HCT116 (cell line): Measurements from ENCODE around the gene CHML. TPM values are rescaled to one million over a fixed set of nuclear protein-coding genes. Genes with fewer than 3 reads are reported as not detected.

Source experiments
- ATAC-seq: fragments of 200-7000 bp; cut with Tn5 transposase; 2 replicates; pipeline ENCODE4 v1.9.1; 2020; ENCODE audit warnings: mild to moderate bottlenecking, moderate library complexity
- BruUV-seq: library from RNA; stranded (reverse); fragments of 400-500 nt; replicated peaks from 2 replicates; lab custom pipeline; 2021; lab: Mats Ljungman, UMichigan
- CTCF ChIA-PET: fragments of 300-600 bp; sonication (Branson Sonifier 250); formaldehyde crosslinking; loops from one replicate; lab custom pipeline; 2021; ENCODE audit warnings: antibody characterized with exemption; lab: Charles Lee
- POLR2A ChIA-PET: fragments of 300-600, 350-600 bp; sonication (Branson Sonifier 250); formaldehyde crosslinking; loops from one replicate; lab custom pipeline; 2021; ENCODE audit warnings: antibody characterized with exemption; lab: Charles Lee
- RAD21 ChIA-PET, 2 experiments: fragments of 300-600 bp; sonication (Branson Sonifier 250); formaldehyde crosslinking; loops; one replicate each; lab custom pipeline; 2023; ENCODE audit warnings: low total read pairs in 2 of 2; ENCODE audit not compliant: uncharacterized antibody in 2 of 2, unreplicated experiment in 2 of 2, low non-redundant PET in 1 of 2; lab: Charles Lee
- DNase-seq: peaks from one replicate; pipeline ENCODE4 v3.0.0-alpha.2; 2010; ENCODE audit warnings: low read depth, low spot score
- H2AFZ ChIP-seq: fragments of 200-600 bp; shearing (Covaris generic), sonication (generic); 2 replicates; pipeline ENCODE4 v1.6.1; 2017; ENCODE audit warnings: low read depth, mixed run types, mixed read lengths, antibody characterized with exemption, low read length; ENCODE audit not compliant: poor library complexity, severe bottlenecking
- H3K27ac ChIP-seq: 2 replicates; pipeline ENCODE4 v1.5.1; 2012; ENCODE audit warnings: low read depth, low read length
- H3K27me3 ChIP-seq: fragments of 200-600 bp; sonication (generic); 2 replicates; pipeline ENCODE4 v1.6.1; 2016; ENCODE audit warnings: mixed run types, low read length, mixed read lengths; ENCODE audit not compliant: insufficient read depth
- H3K36me3 ChIP-seq, 2 experiments: fragments of 200-500 bp in 1 of 2; fragments of 200-600 bp in 1 of 2; sonication (Bioruptor generic) in 1 of 2; sonication (generic) in 1 of 2; 2 replicates each; pipeline versions ENCODE4 v1.5.1 to v1.6.1; 2014 to 2016; ENCODE audit warnings: low read length in 2 of 2, inconsistent platforms in 1 of 2, mixed read lengths in 1 of 2, mixed run types in 1 of 2; ENCODE audit not compliant: insufficient read depth in 2 of 2, control insufficient read depth in 1 of 2
- H3K4me1 ChIP-seq, 2 experiments: fragments of 200-600 bp in 1 of 2; sonication (generic) in 1 of 2; 2 replicates each; pipeline versions ENCODE4 v1.5.1 to v1.6.1; 2012 to 2017; ENCODE audit warnings: low read length in 2 of 2, inconsistent platforms in 1 of 2, mild to moderate bottlenecking in 1 of 2, mixed read lengths in 1 of 2, mixed run types in 1 of 2, moderate library complexity in 1 of 2; ENCODE audit not compliant: insufficient read depth in 2 of 2, control insufficient read depth in 1 of 2
- H3K4me2 ChIP-seq: fragments of 200-600 bp; sonication (generic); 2 replicates; pipeline ENCODE4 v1.6.1; 2017; ENCODE audit warnings: mixed run types, low read length, mixed read lengths
- H3K4me3 ChIP-seq, 2 experiments: fragments of 200-600 bp in 1 of 2; sonication (generic) in 1 of 2; replicated peaks in 1 of 2; 2 replicates each; pipeline ENCODE4 v1.5.1; 2011 to 2016; ENCODE audit warnings: low read length in 2 of 2, control low read depth in 1 of 2, low read depth in 1 of 2, mild to moderate bottlenecking in 1 of 2, mixed read lengths in 1 of 2, mixed run types in 1 of 2
- H3K79me2 ChIP-seq: fragments of 200-600 bp; sonication (generic); 2 replicates; pipeline ENCODE4 v1.6.1; 2017; ENCODE audit warnings: mild to moderate bottlenecking, mixed run types, low read length, moderate library complexity, mixed read lengths; ENCODE audit not compliant: insufficient read depth
- H3K9ac ChIP-seq: fragments of 200-600 bp; sonication (generic); 2 replicates; pipeline ENCODE4 v1.6.1; 2016; ENCODE audit warnings: low read length, mixed read lengths
- H3K9me2 ChIP-seq: fragments of 200-600 bp; sonication (generic), shearing (Covaris generic); 2 replicates; pipeline ENCODE4 v1.6.1; 2017; ENCODE audit warnings: mixed run types, mild to moderate bottlenecking, moderate library complexity; ENCODE audit not compliant: insufficient read depth
- H3K9me3 ChIP-seq, 2 experiments: fragments of 200-500 bp in 1 of 2; fragments of 200-600 bp in 1 of 2; sonication (Bioruptor generic) in 1 of 2; sonication (generic) in 1 of 2; 2 replicates each; pipeline ENCODE4 v1.6.1; 2014 to 2017; ENCODE audit warnings: low read length in 2 of 2, mixed read lengths in 2 of 2, inconsistent platforms in 1 of 2, low read depth in 1 of 2, mild to moderate bottlenecking in 1 of 2, mixed run types in 1 of 2, moderate library complexity in 1 of 2; ENCODE audit not compliant: control insufficient read depth in 1 of 2, insufficient read depth in 1 of 2
- H4K20me1 ChIP-seq: fragments of 200-600 bp; sonication (generic), shearing (Covaris generic); 2 replicates; pipeline ENCODE4 v1.6.1; 2017; ENCODE audit warnings: mixed run types, mild to moderate bottlenecking, moderate library complexity; ENCODE audit not compliant: insufficient read depth
- CBX3 ChIP-seq: IDR thresholded peaks from 2 replicates; pipeline ENCODE4 v1.6.1; 2012; ENCODE audit warnings: low read depth
- EGR1 ChIP-seq: IDR thresholded peaks from 2 replicates; pipeline ENCODE4 v1.6.1; 2012; ENCODE audit warnings: low read depth
- ELF1 ChIP-seq: IDR thresholded peaks from 2 replicates; pipeline ENCODE4 v1.6.1; 2012; ENCODE audit warnings: low read depth, borderline replicate concordance
- EZH2 ChIP-seq: fragments of 200-600 bp; sonication (generic); IDR thresholded peaks from 2 replicates; pipeline ENCODE4 v1.6.1; 2017; ENCODE audit warnings: antibody characterized with exemption, mixed run types
- EZH2phosphoT487 ChIP-seq: fragments of 200-600 bp; IDR thresholded peaks from 2 replicates; pipeline ENCODE4 v1.6.1; 2018; ENCODE audit warnings: antibody characterized with exemption, borderline replicate concordance
- POLR2A ChIP-seq: IDR thresholded peaks from 2 replicates; pipeline ENCODE4 v1.7.0; 2011; ENCODE audit warnings: borderline replicate concordance; ENCODE audit not compliant: insufficient read depth, insufficient read length; ENCODE audit errors: extremely low read depth
- POLR2AphosphoS5 ChIP-seq: IDR thresholded peaks from 2 replicates; pipeline ENCODE4 v1.6.1; 2011; ENCODE audit warnings: mild to moderate bottlenecking, low read depth, low read length, moderate library complexity
- RAD21 ChIP-seq: IDR thresholded peaks from 2 replicates; pipeline ENCODE4 v1.6.1; 2012; ENCODE audit warnings: low read depth, mild to moderate bottlenecking
- SIN3A ChIP-seq: IDR thresholded peaks from 2 replicates; pipeline ENCODE4 v1.6.1; 2012; ENCODE audit warnings: low read depth
- SP1 ChIP-seq: IDR thresholded peaks from 2 replicates; pipeline ENCODE4 v1.6.1; 2012; ENCODE audit warnings: low read depth
- SRF ChIP-seq: IDR thresholded peaks from 2 replicates; pipeline ENCODE4 v1.6.1; 2012; ENCODE audit warnings: low read depth
- ZNF274 ChIP-seq: fragments of 200-500 bp; sonication (Bioruptor generic); IDR thresholded peaks from 2 replicates; pipeline ENCODE4 v1.6.1; 2014; ENCODE audit warnings: mild to moderate bottlenecking, low read depth, low read length, inconsistent platforms
- intact Hi-C: fragments of 100-400 bp; cut with micrococcal nuclease; formaldehyde crosslinking; loops from 2 replicates; pipeline ENCODE4 v1.10.0; 2022
- total RNA-seq: library from RNA; stranded (reverse); gene quantifications from one replicate; pipeline ENCODE4 v1.2.1, GENCODE V29; 2021; ENCODE audit not compliant: unreplicated experiment
- TF ChIP-seq, protein P1 (sequence below): IDR thresholded peaks from 2 replicates; pipeline ENCODE4 v1.6.1; 2012; ENCODE audit warnings: low read depth
- TF ChIP-seq, protein P2 (sequence below), 3 experiments: fragments of 200-600 bp in 1 of 3; sonication (generic) in 1 of 3; IDR thresholded peaks in 2 of 3; conservative IDR thresholded peaks in 1 of 3; 2 replicates each; pipeline ENCODE4 v1.5.1; 2012 to 2017; ENCODE audit warnings: low read depth in 2 of 3, low read length in 2 of 3, antibody characterized with exemption in 1 of 3, borderline replicate concordance in 1 of 3, control low read depth in 1 of 3, mild to moderate bottlenecking in 1 of 3, mixed read lengths in 1 of 3, mixed run types in 1 of 3, moderate library complexity in 1 of 3; ENCODE audit not compliant: insufficient read depth in 1 of 3
- TF ChIP-seq, protein P3 (sequence below): IDR thresholded peaks from 2 replicates; pipeline ENCODE4 v1.6.1; 2012
- TF ChIP-seq, protein P4 (sequence below): IDR thresholded peaks from 2 replicates; pipeline ENCODE4 v1.6.1; 2011; ENCODE audit warnings: mild to moderate bottlenecking, low read length, moderate library complexity; ENCODE audit not compliant: insufficient replicate concordance; ENCODE audit errors: extremely low read depth

CHML gene
- total RNA-seq, 1 experiment from 2014 or later, result 9.7 TPM

DNA sequence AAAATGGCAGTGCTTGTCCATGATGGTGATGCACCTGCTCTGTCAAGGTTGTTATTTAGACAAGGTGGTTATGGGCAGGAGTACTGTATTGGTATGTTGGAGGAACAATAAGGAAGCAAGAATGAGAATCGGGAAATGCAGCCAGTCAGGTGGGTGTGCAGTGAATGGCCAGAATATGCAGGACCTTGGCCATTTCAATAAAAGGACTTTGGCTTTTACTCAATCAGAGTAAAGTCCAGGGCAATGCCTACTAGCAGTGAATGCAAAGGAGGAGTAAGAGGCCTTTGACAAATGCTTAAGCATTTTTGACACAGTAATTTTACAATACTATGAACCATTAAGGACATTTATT, 2.4 kb upstream of the CHML start:
- no peak overlapping the region for H3K9ac ChIP-seq
- H3K4me1 ChIP-seq, result peaks cover 5 to 29% of the 10 kb centered on the region in 2 experiments; a peak in 3 of 4 replicates
- no peak for ATAC-seq
- DNase-seq, result no peak
- peaks cover 18% of the 10 kb centered on the region; the same call in 1 of the 2 replicates for H3K79me2 ChIP-seq
- no peaks in the 10 kb centered on the region for H3K9me3 ChIP-seq
- ChIA-PET POLR2A (no interaction called here), CTCF (no interaction called here), RAD21 (no interaction called here)
- H3K36me3 ChIP-seq, result no peaks in the 10 kb centered on the region
- no peak overlapping the region for H2AFZ ChIP-seq
- no peak for TF ChIP-seq SIN3A
- TF ChIP-seq EZH2phosphoT487, result no peak
- no peak for TF ChIP-seq ELF1
- no peak for TF ChIP-seq POLR2A
- TF ChIP-seq RAD21, result no peak
- TF ChIP-seq POLR2AphosphoS5, result no peak
- no peak for TF ChIP-seq SP1
- no peak for TF ChIP-seq ZNF274
- TF ChIP-seq EGR1, result no peak
- no peak for TF ChIP-seq CBX3
- TF ChIP-seq, protein P1, sequence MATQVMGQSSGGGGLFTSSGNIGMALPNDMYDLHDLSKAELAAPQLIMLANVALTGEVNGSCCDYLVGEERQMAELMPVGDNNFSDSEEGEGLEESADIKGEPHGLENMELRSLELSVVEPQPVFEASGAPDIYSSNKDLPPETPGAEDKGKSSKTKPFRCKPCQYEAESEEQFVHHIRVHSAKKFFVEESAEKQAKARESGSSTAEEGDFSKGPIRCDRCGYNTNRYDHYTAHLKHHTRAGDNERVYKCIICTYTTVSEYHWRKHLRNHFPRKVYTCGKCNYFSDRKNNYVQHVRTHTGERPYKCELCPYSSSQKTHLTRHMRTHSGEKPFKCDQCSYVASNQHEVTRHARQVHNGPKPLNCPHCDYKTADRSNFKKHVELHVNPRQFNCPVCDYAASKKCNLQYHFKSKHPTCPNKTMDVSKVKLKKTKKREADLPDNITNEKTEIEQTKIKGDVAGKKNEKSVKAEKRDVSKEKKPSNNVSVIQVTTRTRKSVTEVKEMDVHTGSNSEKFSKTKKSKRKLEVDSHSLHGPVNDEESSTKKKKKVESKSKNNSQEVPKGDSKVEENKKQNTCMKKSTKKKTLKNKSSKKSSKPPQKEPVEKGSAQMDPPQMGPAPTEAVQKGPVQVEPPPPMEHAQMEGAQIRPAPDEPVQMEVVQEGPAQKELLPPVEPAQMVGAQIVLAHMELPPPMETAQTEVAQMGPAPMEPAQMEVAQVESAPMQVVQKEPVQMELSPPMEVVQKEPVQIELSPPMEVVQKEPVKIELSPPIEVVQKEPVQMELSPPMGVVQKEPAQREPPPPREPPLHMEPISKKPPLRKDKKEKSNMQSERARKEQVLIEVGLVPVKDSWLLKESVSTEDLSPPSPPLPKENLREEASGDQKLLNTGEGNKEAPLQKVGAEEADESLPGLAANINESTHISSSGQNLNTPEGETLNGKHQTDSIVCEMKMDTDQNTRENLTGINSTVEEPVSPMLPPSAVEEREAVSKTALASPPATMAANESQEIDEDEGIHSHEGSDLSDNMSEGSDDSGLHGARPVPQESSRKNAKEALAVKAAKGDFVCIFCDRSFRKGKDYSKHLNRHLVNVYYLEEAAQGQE, result no peak
- TF ChIP-seq, protein P2, sequence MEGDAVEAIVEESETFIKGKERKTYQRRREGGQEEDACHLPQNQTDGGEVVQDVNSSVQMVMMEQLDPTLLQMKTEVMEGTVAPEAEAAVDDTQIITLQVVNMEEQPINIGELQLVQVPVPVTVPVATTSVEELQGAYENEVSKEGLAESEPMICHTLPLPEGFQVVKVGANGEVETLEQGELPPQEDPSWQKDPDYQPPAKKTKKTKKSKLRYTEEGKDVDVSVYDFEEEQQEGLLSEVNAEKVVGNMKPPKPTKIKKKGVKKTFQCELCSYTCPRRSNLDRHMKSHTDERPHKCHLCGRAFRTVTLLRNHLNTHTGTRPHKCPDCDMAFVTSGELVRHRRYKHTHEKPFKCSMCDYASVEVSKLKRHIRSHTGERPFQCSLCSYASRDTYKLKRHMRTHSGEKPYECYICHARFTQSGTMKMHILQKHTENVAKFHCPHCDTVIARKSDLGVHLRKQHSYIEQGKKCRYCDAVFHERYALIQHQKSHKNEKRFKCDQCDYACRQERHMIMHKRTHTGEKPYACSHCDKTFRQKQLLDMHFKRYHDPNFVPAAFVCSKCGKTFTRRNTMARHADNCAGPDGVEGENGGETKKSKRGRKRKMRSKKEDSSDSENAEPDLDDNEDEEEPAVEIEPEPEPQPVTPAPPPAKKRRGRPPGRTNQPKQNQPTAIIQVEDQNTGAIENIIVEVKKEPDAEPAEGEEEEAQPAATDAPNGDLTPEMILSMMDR (IDR thresholded peaks at IDR 0.05 in 2 of 3, conservative IDR thresholded peaks at IDR 0.05 in 1 of 3; ENCODE audit: borderline replicate concordance in 1 of 3, insufficient read depth in 1 of 3, low read depth in 2 of 3, low read length in 2 of 3), result no peak
- TF ChIP-seq, protein P3, sequence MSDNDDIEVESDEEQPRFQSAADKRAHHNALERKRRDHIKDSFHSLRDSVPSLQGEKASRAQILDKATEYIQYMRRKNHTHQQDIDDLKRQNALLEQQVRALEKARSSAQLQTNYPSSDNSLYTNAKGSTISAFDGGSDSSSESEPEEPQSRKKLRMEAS, result no peak
- TF ChIP-seq EZH2, result no peak
- no peak for TF ChIP-seq SRF
- TF ChIP-seq, protein P4, sequence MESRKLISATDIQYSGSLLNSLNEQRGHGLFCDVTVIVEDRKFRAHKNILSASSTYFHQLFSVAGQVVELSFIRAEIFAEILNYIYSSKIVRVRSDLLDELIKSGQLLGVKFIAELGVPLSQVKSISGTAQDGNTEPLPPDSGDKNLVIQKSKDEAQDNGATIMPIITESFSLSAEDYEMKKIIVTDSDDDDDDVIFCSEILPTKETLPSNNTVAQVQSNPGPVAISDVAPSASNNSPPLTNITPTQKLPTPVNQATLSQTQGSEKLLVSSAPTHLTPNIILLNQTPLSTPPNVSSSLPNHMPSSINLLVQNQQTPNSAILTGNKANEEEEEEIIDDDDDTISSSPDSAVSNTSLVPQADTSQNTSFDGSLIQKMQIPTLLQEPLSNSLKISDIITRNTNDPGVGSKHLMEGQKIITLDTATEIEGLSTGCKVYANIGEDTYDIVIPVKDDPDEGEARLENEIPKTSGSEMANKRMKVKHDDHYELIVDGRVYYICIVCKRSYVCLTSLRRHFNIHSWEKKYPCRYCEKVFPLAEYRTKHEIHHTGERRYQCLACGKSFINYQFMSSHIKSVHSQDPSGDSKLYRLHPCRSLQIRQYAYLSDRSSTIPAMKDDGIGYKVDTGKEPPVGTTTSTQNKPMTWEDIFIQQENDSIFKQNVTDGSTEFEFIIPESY, result no peak
- no peak overlapping the region for H3K4me2 ChIP-seq
- no TSS peak for BruUV-seq
- intact Hi-C loops, result no loop called here
- H3K4me3 ChIP-seq, result no peak overlapping the region
- no peaks in the 10 kb centered on the region for H3K9me2 ChIP-seq
- no peaks in the 10 kb centered on the region for H3K27me3 ChIP-seq
- H4K20me1 ChIP-seq, result no peaks in the 10 kb centered on the region
- H3K27ac ChIP-seq, result no peak overlapping the region
